K562 (cell line): ENCODE measurements around the gene ABCG1.

ENCODE experiments used
- E4F1 ChIP-seq: fragments of 250-450 bp; sonication (Bioruptor Pico); IDR thresholded peaks from 2 replicates; pipeline ENCODE4 v1.5.0; 2021; ENCODE audit warnings: mild to moderate bottlenecking, borderline replicate concordance
- FOXA1 ChIP-seq: fragments of 450-650 bp; IDR thresholded peaks from 2 replicates; pipeline ENCODE4 v1.6.1; 2016; ENCODE audit warnings: mild to moderate bottlenecking, borderline replicate concordance
- GATA2 ChIP-seq: sonication (generic); formaldehyde crosslinking; IDR thresholded peaks from 2 replicates; pipeline ENCODE4 v1.4.0; 2020; ENCODE audit warnings: mild to moderate bottlenecking, missing genetic modification reagents
- JUN ChIP-seq, 2 experiments: sonication (generic) in 1 of 2; formaldehyde crosslinking in 1 of 2; IDR thresholded peaks; 2 replicates each; pipeline versions ENCODE4 v1.6.1 to v1.8.0; 2012 to 2022; ENCODE audit warnings: borderline replicate concordance in 2 of 2, mild to moderate bottlenecking in 2 of 2, improper control_type of control experiment in 1 of 2, low read depth in 1 of 2, low read length in 1 of 2, missing genetic modification reagents in 1 of 2
- ZNF311 ChIP-seq: fragments of 250-450 bp; sonication (Bioruptor Pico); IDR thresholded peaks from 2 replicates; pipeline ENCODE4 v1.4.0; 2020; ENCODE audit warnings: mild to moderate bottlenecking, moderate library complexity
- ZNF766 ChIP-seq: fragments of 200-800 bp; sonication (Bioruptor generic); conservative IDR thresholded peaks from 2 replicates; pipeline ENCODE4 v1.6.1; 2016; ENCODE audit warnings: missing genetic modification characterization, missing compliant biosample characterization
- TF ChIP-seq, protein P1 (sequence below): fragments of 450-650 bp; IDR thresholded peaks from 2 replicates; pipeline ENCODE4 v1.6.1; 2016; ENCODE audit warnings: mild to moderate bottlenecking
- TF ChIP-seq, protein P2 (sequence below), 3 experiments: IDR thresholded peaks in 2 of 3; conservative IDR thresholded peaks in 1 of 3; 2 replicates each; pipeline ENCODE4 v1.5.1; 2011 to 2012; ENCODE audit warnings: low read length in 3 of 3, mild to moderate bottlenecking in 3 of 3, control low read depth in 2 of 3, improper control_type of control experiment in 1 of 3, inconsistent platforms in 1 of 3, low read depth in 1 of 3, mixed read lengths in 1 of 3, moderate library complexity in 1 of 3; ENCODE audit not compliant: insufficient read depth in 2 of 3
- TF ChIP-seq, protein P3 (sequence below): sonication (generic); formaldehyde crosslinking; IDR thresholded peaks from 2 replicates; pipeline ENCODE4 v1.8.0; 2022; ENCODE audit warnings: mild to moderate bottlenecking, missing genetic modification reagents

- no peak for TF ChIP-seq JUN (IDR thresholded peaks at IDR 0.05; ENCODE audit: borderline replicate concordance, low read depth, low read length)
- no peak for TF ChIP-seq JUN (CRISPR knock-in tag; IDR thresholded peaks at IDR 0.05; ENCODE audit: borderline replicate concordance)
- TF ChIP-seq, protein P1, sequence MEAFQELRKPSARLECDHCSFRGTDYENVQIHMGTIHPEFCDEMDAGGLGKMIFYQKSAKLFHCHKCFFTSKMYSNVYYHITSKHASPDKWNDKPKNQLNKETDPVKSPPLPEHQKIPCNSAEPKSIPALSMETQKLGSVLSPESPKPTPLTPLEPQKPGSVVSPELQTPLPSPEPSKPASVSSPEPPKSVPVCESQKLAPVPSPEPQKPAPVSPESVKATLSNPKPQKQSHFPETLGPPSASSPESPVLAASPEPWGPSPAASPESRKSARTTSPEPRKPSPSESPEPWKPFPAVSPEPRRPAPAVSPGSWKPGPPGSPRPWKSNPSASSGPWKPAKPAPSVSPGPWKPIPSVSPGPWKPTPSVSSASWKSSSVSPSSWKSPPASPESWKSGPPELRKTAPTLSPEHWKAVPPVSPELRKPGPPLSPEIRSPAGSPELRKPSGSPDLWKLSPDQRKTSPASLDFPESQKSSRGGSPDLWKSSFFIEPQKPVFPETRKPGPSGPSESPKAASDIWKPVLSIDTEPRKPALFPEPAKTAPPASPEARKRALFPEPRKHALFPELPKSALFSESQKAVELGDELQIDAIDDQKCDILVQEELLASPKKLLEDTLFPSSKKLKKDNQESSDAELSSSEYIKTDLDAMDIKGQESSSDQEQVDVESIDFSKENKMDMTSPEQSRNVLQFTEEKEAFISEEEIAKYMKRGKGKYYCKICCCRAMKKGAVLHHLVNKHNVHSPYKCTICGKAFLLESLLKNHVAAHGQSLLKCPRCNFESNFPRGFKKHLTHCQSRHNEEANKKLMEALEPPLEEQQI = no peak
- TF ChIP-seq, protein P2, sequence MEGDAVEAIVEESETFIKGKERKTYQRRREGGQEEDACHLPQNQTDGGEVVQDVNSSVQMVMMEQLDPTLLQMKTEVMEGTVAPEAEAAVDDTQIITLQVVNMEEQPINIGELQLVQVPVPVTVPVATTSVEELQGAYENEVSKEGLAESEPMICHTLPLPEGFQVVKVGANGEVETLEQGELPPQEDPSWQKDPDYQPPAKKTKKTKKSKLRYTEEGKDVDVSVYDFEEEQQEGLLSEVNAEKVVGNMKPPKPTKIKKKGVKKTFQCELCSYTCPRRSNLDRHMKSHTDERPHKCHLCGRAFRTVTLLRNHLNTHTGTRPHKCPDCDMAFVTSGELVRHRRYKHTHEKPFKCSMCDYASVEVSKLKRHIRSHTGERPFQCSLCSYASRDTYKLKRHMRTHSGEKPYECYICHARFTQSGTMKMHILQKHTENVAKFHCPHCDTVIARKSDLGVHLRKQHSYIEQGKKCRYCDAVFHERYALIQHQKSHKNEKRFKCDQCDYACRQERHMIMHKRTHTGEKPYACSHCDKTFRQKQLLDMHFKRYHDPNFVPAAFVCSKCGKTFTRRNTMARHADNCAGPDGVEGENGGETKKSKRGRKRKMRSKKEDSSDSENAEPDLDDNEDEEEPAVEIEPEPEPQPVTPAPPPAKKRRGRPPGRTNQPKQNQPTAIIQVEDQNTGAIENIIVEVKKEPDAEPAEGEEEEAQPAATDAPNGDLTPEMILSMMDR (IDR thresholded peaks at IDR 0.05 in 2 of 3, conservative IDR thresholded peaks at IDR 0.05 in 1 of 3; ENCODE audit: insufficient read depth in 2 of 3, low read depth in 1 of 3, low read length in 3 of 3) = no peak
- TF ChIP-seq FOXA1 = no peak
- no peak for TF ChIP-seq ZNF766 (CRISPR knock-in tag)
- TF ChIP-seq, protein P3, sequence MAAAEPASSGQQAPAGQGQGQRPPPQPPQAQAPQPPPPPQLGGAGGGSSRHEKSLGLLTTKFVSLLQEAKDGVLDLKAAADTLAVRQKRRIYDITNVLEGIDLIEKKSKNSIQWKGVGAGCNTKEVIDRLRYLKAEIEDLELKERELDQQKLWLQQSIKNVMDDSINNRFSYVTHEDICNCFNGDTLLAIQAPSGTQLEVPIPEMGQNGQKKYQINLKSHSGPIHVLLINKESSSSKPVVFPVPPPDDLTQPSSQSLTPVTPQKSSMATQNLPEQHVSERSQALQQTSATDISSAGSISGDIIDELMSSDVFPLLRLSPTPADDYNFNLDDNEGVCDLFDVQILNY = no peak
- TF ChIP-seq E4F1 (CRISPR knock-in tag) = no peak
- TF ChIP-seq ZNF311 (CRISPR knock-in tag) = no peak
- TF ChIP-seq GATA2 (CRISPR knock-in tag) = no peak
These were observed 60.5 kb downstream of the ABCG1 start for GRCh38 chr21:42279341-42279871.
